H9 (cell line): ENCODE measurements around the gene PCMT1. TPM values are rescaled to one million over a fixed set of nuclear protein-coding genes. Genes with fewer than 3 reads are reported as not detected.
"Not testable (repeated sequence)": the region's sequence is repeated elsewhere in the genome, so short reads cannot be mapped to it uniquely, and the experiment has no call there.

Source experiments
- DNase-seq: peaks from one replicate; pipeline ENCODE4 v3.0.0-alpha.2; 2017
- H2AFZ ChIP-seq: one replicate; pipeline ENCODE4 v1.6.1; 2013; ENCODE audit warnings: mild to moderate bottlenecking, low read length, control low read depth, moderate library complexity
- H2AK5ac ChIP-seq: 2 replicates; pipeline ENCODE4 v1.6.1; 2013; ENCODE audit warnings: low read length, control low read depth, mixed read lengths; ENCODE audit not compliant: insufficient read length
- H2BK120ac ChIP-seq: one replicate; pipeline ENCODE4 v1.6.1; 2013; ENCODE audit warnings: low read depth, mild to moderate bottlenecking, low read length, control low read depth, inconsistent platforms; ENCODE audit not compliant: poor library complexity, severe bottlenecking
- H2BK12ac ChIP-seq: 2 replicates; pipeline ENCODE4 v1.6.1; 2013; ENCODE audit warnings: low read length, control low read depth, mixed read lengths, low read depth; ENCODE audit not compliant: insufficient read length
- H2BK15ac ChIP-seq: 2 replicates; pipeline ENCODE4 v1.6.1; 2013; ENCODE audit warnings: low read depth, low read length, control low read depth
- H2BK20ac ChIP-seq: one replicate; pipeline ENCODE4 v1.6.1; 2013; ENCODE audit warnings: low read depth, mild to moderate bottlenecking, low read length, control low read depth, inconsistent platforms; ENCODE audit not compliant: poor library complexity, severe bottlenecking
- H2BK5ac ChIP-seq: 2 replicates; pipeline ENCODE4 v1.6.1; 2013; ENCODE audit warnings: low read length, control low read depth, mixed read lengths; ENCODE audit not compliant: insufficient read length
- H3K14ac ChIP-seq: 2 replicates; pipeline ENCODE4 v1.6.1; 2013; ENCODE audit warnings: low read length, control low read depth; ENCODE audit not compliant: insufficient read depth
- H3K18ac ChIP-seq: 2 replicates; pipeline ENCODE4 v1.6.1; 2013; ENCODE audit warnings: low read depth, mild to moderate bottlenecking, mixed read lengths, low read length, control low read depth; ENCODE audit not compliant: insufficient read length
- H3K23ac ChIP-seq: 2 replicates; pipeline ENCODE4 v1.6.1; 2013; ENCODE audit warnings: low read length, control low read depth, mixed read lengths, low read depth; ENCODE audit not compliant: insufficient read length
- H3K23me2 ChIP-seq: 2 replicates; pipeline ENCODE4 v1.6.1; 2013; ENCODE audit warnings: low read depth, mild to moderate bottlenecking, mixed read lengths, low read length, control low read depth; ENCODE audit not compliant: insufficient read length, poor library complexity, severe bottlenecking
- H3K27ac ChIP-seq: 2 replicates; pipeline ENCODE4 v1.5.1; 2013; ENCODE audit warnings: low read length, control low read depth, mixed read lengths, low read depth; ENCODE audit not compliant: insufficient read length
- H3K27me3 ChIP-seq: 2 replicates; pipeline ENCODE4 v1.6.1; 2013; ENCODE audit warnings: low read length, control low read depth, inconsistent platforms; ENCODE audit not compliant: insufficient read depth
- H3K4ac ChIP-seq: 2 replicates; pipeline ENCODE4 v1.6.1; 2013; ENCODE audit warnings: low read depth, mild to moderate bottlenecking, control low read depth, inconsistent platforms, low read length, moderate library complexity
- H3K4me1 ChIP-seq: 2 replicates; pipeline ENCODE4 v1.6.1; 2013; ENCODE audit warnings: low read length, control low read depth, inconsistent platforms; ENCODE audit not compliant: insufficient read depth
- H3K4me2 ChIP-seq: 2 replicates; pipeline ENCODE4 v1.6.1; 2013; ENCODE audit warnings: low read length, control low read depth, mixed read lengths; ENCODE audit not compliant: insufficient read length, insufficient read depth
- H3K56ac ChIP-seq: 2 replicates; pipeline ENCODE4 v1.6.1; 2013; ENCODE audit warnings: low read depth, mild to moderate bottlenecking, mixed read lengths, low read length, control low read depth; ENCODE audit not compliant: insufficient read length
- H3K79me1 ChIP-seq: 2 replicates; pipeline ENCODE4 v1.6.1; 2013; ENCODE audit warnings: low read depth, mild to moderate bottlenecking, moderate library complexity, low read length, control low read depth, inconsistent platforms; ENCODE audit not compliant: insufficient read depth, poor library complexity, severe bottlenecking
- H3K79me2 ChIP-seq: 2 replicates; pipeline ENCODE4 v1.6.1; 2013; ENCODE audit warnings: low read length, control low read depth, inconsistent platforms; ENCODE audit not compliant: insufficient read depth
- H3K9ac ChIP-seq: 2 replicates; pipeline ENCODE4 v1.6.1; 2013; ENCODE audit warnings: low read length, control low read depth, mixed read lengths; ENCODE audit not compliant: insufficient read length; ENCODE audit errors: extremely low read depth
- H3K9me3 ChIP-seq: one replicate; pipeline ENCODE4 v1.6.1; 2013; ENCODE audit warnings: low read depth, low read length, inconsistent platforms; ENCODE audit not compliant: control insufficient read depth
- H3T11ph ChIP-seq: one replicate; pipeline ENCODE4 v1.6.1; 2013; ENCODE audit warnings: mild to moderate bottlenecking, low read length, control low read depth, inconsistent platforms
- H4K20me1 ChIP-seq: one replicate; pipeline ENCODE4 v1.6.1; 2013; ENCODE audit not compliant: control insufficient read depth, insufficient read length, insufficient read depth
- H4K5ac ChIP-seq: 2 replicates; pipeline ENCODE4 v1.6.1; 2013; ENCODE audit warnings: low read depth, mild to moderate bottlenecking, mixed read lengths, low read length, control low read depth; ENCODE audit not compliant: insufficient read length
- H4K8ac ChIP-seq: replicated peaks from 2 replicates; pipeline ENCODE4 v1.6.1; 2013; ENCODE audit warnings: low read length, control low read depth, mixed read lengths, low read depth; ENCODE audit not compliant: insufficient read length
- H4K91ac ChIP-seq: 2 replicates; pipeline ENCODE4 v1.6.1; 2013; ENCODE audit warnings: low read depth, mild to moderate bottlenecking, moderate library complexity, mixed read lengths, low read length, control low read depth; ENCODE audit not compliant: insufficient read length
- H3K27ac Mint-ChIP-seq, 3 experiments: 2 replicates in 2 of 3; 3 replicates in 1 of 3; pipeline ENCODE4 v1.8.0; 2020 to 2021; ENCODE audit warnings: mixed read lengths in 3 of 3, mild to moderate bottlenecking in 1 of 3, moderate library complexity in 1 of 3
- H3K27me3 Mint-ChIP-seq: 2 replicates; pipeline ENCODE4 v1.8.0; 2021; ENCODE audit warnings: low read depth, mild to moderate bottlenecking, moderate library complexity, mixed read lengths
- H3K36me3 Mint-ChIP-seq, 3 experiments: 2 replicates in 2 of 3; 3 replicates in 1 of 3; pipeline ENCODE4 v1.8.0; 2020 to 2021; ENCODE audit warnings: low read depth in 3 of 3, mixed read lengths in 3 of 3; ENCODE audit not compliant: insufficient read depth in 1 of 3
- H3K4me1 Mint-ChIP-seq, 2 experiments: 2 replicates each; pipeline ENCODE4 v1.8.0; 2020; ENCODE audit warnings: mixed read lengths in 2 of 2
- H3K4me3 Mint-ChIP-seq, 2 experiments: 2 replicates in 1 of 2; 3 replicates in 1 of 2; pipeline ENCODE4 v1.8.0; 2020 to 2021; ENCODE audit warnings: mild to moderate bottlenecking in 2 of 2, mixed read lengths in 2 of 2, moderate library complexity in 1 of 2
- H3K9me3 Mint-ChIP-seq, 2 experiments: 2 replicates in 1 of 2; 3 replicates in 1 of 2; pipeline ENCODE4 v1.8.0; 2020; ENCODE audit warnings: mild to moderate bottlenecking in 2 of 2, mixed read lengths in 2 of 2, moderate library complexity in 1 of 2
- CTCF ChIP-seq: fragments of 200-600 bp; sonication (generic); conservative IDR thresholded peaks from 3 replicates; pipeline ENCODE4 v1.8.0; 2021; ENCODE audit warnings: antibody characterized with exemption, mild to moderate bottlenecking
- WGBS: extraction: QIAGEN DNeasy Blood & Tissue Kit; methylation state at CpG from one replicate; pipeline ENCODE4 v1.1.7; 2013; ENCODE audit warnings: missing lambda C conversion rate, low lambda C conversion rate, mixed read lengths; ENCODE audit not compliant: insufficient read length; ENCODE audit errors: extremely low coverage; 5-methylcytosine and 5-hydroxymethylcytosine counted together
- total RNA-seq: library from RNA; stranded (reverse); gene quantifications from 2 replicates; pipeline ENCODE4 v1.2.1, GENCODE V29; 2021

PCMT1 gene
- total RNA-seq, 1 experiment from 2014 or later: 98.3 TPM

DNA sequence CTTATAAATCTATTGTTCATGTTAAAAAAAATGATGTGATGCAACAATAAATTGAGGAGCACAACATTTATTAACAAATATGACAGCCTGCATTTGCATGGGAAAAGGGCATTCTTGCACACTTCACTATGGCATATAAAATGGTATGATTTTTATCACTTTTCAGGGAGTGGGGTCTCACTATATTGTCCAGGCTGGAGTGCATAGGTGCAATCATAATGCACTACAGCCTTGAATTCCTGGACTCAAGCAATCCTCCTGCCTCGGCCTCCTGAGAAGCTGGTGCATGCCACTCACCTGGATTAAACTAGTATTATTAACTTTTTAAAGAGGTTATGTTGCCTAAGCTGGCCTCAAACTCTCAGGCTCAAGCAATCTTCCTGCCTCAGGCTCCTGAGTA lies 14.6 kb upstream of the PCMT1 start:
- WGBS: no CpG with 5 or more reads among the region's 1 CpG
- Histone ChIP-seq H3K9ac (no peak overlapping the region), H3K23ac (no peak overlapping the region), H3K4me1 (no peaks in the 10 kb centered on the region), H2BK5ac (no peak overlapping the region), H2BK12ac (no peak overlapping the region), H4K20me1 (no peaks in the 10 kb centered on the region), H4K5ac (no peak overlapping the region), H2BK120ac (no peak overlapping the region), H2AK5ac (no peak overlapping the region), H3K4ac (no peak overlapping the region), H3K4me2 (no peak overlapping the region), H3K23me2 (no peaks in the 10 kb centered on the region), H3K18ac (no peak overlapping the region), H2BK20ac (no peak overlapping the region), H3K79me1 (no peaks in the 10 kb centered on the region), H3K27me3 (no peaks in the 10 kb centered on the region), H2AFZ (no peak overlapping the region), H4K8ac (no peak overlapping the region), H3K9me3 (no peaks in the 10 kb centered on the region), H4K91ac (no peak overlapping the region), H3T11ph (no peak overlapping the region), H2BK15ac (no peak overlapping the region), H3K27ac (no peak overlapping the region), H3K79me2 (no peaks in the 10 kb centered on the region), H3K56ac (no peak overlapping the region), H3K14ac (no peak overlapping the region)
- no peaks in the 10 kb centered on the region for H3K9me3 Mint-ChIP-seq
- no peaks in the 10 kb centered on the region for H3K27me3 Mint-ChIP-seq
- TF ChIP-seq CTCF: no peak
- H3K27ac Mint-ChIP-seq: no peak overlapping the region
- no peaks in the 10 kb centered on the region for H3K4me1 Mint-ChIP-seq
- H3K4me3 Mint-ChIP-seq: no peak overlapping the region
- no peak for DNase-seq
- peaks cover 19 to 81% (median 52%) of the 10 kb centered on the region in 3 experiments; a peak in 6 of 7 replicates for H3K36me3 Mint-ChIP-seq

- not testable (repeated sequence) for H2BK15ac ChIP-seq, H2AK5ac ChIP-seq, H4K91ac ChIP-seq, H3K79me1 ChIP-seq, H3K4me1 ChIP-seq, H3K23ac ChIP-seq, H3K18ac ChIP-seq, H3K27me3 ChIP-seq, H3K9me3 Mint-ChIP-seq, H2BK20ac ChIP-seq, H2BK12ac ChIP-seq, H2BK5ac ChIP-seq, H3K27ac ChIP-seq, H3T11ph ChIP-seq, H3K23me2 ChIP-seq, H3K4ac ChIP-seq, H3K14ac ChIP-seq, H3K9ac ChIP-seq, H2AFZ ChIP-seq, H3K79me2 ChIP-seq, DNase-seq, H3K56ac ChIP-seq, H4K20me1 ChIP-seq, H2BK120ac ChIP-seq, H3K9me3 ChIP-seq, H4K5ac ChIP-seq, H3K27me3 Mint-ChIP-seq, H4K8ac ChIP-seq
- WGBS: no CpG with 5 or more reads among the region's 10 CpGs
- Mint-ChIP-seq H3K36me3 (peaks cover 8 to 36% (median 32%) of the 10 kb centered on the region in 3 experiments; a peak in 6 of 7 replicates), H3K27ac (peak overlapping the region in 2 of 3 experiments; percentile 27 to 57; a peak in 2 of 7 replicates), H3K4me1 (peaks cover 12 to 13% of the 10 kb centered on the region in 2 experiments), H3K4me3 (peak overlapping the region; percentile 95 to 96)
- peak overlapping the region; percentile 76 for H3K4me2 ChIP-seq
Measured at GRCh38 chr6:149745252-149745651, 4.3 kb upstream of the PCMT1 start.
